Kidney epithelial cell (primary cell): Measurements from ENCODE around the gene S1PR3. TPM values are rescaled to one million over a fixed set of nuclear protein-coding genes. Genes with fewer than 3 reads are reported as not detected.

Experiments
- DNase-seq: peaks from one replicate; pipeline ENCODE4 v3.0.0-alpha.2; 2010; ENCODE audit warnings: low read depth
- H3K27me3 ChIP-seq: 2 replicates; pipeline ENCODE4 v1.6.0; 2011; ENCODE audit warnings: low read length; ENCODE audit not compliant: control insufficient read depth, insufficient read depth
- H3K36me3 ChIP-seq: 2 replicates; pipeline ENCODE4 v1.5.1; 2011; ENCODE audit warnings: low read length; ENCODE audit not compliant: control insufficient read depth, insufficient read depth
- H3K4me3 ChIP-seq: 2 replicates; pipeline ENCODE4 v1.5.1; 2011; ENCODE audit warnings: low read depth, mild to moderate bottlenecking, control low read depth, low read length
- total RNA-seq: library from RNA; depleted of rRNA; stranded (reverse); fragments of >200 nt; gene quantifications from 2 replicates; pipeline ENCODE4 v1.2.3, GENCODE V29; 2015
- TF ChIP-seq, protein P1 (sequence below): IDR thresholded peaks from 2 replicates; pipeline ENCODE4 v1.5.1; 2011; ENCODE audit warnings: mild to moderate bottlenecking, moderate library complexity, low read length, control low read depth, inconsistent platforms; ENCODE audit not compliant: insufficient read depth, poor library complexity, severe bottlenecking

The S1PR3 gene
- total RNA-seq, 1 donor from 2014 or later, result 1.9 TPM

DNA sequence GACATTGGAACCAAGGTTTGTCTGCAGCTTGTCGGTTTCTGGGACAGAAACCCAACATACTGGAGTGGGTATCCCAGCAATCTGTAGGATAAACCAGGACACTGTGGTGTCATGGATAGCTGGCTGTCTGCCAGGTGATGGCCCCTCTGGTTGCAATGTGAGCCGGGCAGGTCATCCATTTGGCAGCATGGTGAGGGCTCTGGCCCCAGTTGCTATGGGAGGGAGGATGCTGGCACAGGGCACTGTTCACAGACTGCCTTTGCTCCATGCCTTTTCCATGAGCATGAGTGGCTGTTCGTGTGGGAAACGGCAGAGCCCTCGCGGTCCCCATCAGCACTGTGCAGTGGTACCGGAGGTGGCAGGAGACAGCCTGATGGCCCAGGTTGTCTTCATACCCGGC, 6.4 kb downstream of the S1PR3 start:
- H3K4me3 ChIP-seq, result no peak overlapping the region
- DNase-seq, result no peak
- no peaks in the 10 kb centered on the region for H3K27me3 ChIP-seq
- no peaks in the 10 kb centered on the region for H3K36me3 ChIP-seq
- TF ChIP-seq, protein P1, sequence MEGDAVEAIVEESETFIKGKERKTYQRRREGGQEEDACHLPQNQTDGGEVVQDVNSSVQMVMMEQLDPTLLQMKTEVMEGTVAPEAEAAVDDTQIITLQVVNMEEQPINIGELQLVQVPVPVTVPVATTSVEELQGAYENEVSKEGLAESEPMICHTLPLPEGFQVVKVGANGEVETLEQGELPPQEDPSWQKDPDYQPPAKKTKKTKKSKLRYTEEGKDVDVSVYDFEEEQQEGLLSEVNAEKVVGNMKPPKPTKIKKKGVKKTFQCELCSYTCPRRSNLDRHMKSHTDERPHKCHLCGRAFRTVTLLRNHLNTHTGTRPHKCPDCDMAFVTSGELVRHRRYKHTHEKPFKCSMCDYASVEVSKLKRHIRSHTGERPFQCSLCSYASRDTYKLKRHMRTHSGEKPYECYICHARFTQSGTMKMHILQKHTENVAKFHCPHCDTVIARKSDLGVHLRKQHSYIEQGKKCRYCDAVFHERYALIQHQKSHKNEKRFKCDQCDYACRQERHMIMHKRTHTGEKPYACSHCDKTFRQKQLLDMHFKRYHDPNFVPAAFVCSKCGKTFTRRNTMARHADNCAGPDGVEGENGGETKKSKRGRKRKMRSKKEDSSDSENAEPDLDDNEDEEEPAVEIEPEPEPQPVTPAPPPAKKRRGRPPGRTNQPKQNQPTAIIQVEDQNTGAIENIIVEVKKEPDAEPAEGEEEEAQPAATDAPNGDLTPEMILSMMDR, result no peak

DNA sequence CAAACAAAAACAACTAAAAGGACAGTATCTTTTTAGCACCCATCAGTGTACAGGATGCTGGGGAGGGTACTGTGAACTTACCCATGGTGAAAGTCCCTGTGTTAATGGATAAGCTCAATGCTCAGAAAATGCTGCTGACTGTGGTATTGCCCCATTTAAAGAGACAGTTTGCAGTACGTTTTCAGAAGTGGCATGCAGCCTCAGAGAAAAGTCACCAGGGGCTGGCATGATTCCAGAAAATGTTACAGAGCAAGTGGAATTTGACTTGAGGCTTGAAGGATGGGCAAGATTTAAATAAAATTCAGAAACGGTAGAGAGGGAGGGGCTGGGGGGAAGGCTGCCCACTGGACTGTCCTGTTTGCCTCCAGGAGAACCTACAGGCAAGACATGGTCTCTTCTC, 7.2 kb downstream of the S1PR3 start:
- TF ChIP-seq, protein P1, result no peak
- Histone ChIP-seq H3K27me3 (no peaks in the 10 kb centered on the region), H3K4me3 (no peak overlapping the region), H3K36me3 (no peaks in the 10 kb centered on the region)
- DNase-seq, result no peak

DNA sequence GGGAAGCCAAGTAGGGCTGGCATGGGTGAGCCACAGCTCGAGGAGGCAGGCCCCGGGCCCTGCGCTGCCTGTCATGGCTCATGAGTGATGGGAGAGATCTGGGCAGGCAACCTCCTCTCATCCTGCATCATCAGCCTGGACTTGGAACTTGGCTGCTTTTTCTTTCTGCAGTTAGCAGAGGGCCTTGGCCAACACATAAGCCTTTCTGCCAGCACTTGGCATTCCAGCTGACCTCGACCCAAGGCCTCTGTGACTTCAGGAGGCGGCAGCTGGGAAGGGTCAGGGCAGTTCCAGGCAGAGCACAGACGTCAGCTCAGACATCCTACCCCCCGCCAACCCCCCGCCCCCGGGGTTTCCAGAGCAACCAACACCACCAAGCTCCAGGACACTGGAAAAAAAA, 7.6 kb downstream of the S1PR3 start:
- TF ChIP-seq, protein P1, result no peak
- Histone ChIP-seq H3K36me3 (no peaks in the 10 kb centered on the region), H3K27me3 (no peaks in the 10 kb centered on the region), H3K4me3 (no peak overlapping the region)
- DNase-seq, result no peak

DNA sequence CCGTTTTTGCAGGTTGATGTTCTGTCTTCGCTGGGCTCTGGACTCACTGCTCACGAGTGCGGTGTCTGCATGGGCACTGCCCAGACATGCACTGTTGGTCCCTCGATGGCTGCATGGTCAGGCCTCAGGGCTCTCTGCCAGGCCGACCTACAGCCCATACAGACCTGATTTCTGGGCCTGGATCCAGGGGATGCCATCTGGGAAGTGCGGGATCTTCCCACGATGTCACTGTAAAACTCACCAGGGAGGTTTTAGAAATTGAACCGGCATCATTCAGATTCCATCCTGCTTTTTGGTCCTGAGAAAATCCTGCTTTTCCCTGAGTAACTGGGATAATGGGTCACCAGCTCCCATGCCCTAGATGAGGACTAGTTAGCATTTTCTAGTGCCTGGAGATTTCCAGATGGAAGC, 9.1 kb downstream of the S1PR3 start:
- DNase-seq, result no peak
- H3K36me3 ChIP-seq, result no peaks in the 10 kb centered on the region
- TF ChIP-seq, protein P1, result no peak
- no peak overlapping the region for H3K4me3 ChIP-seq
- no peaks in the 10 kb centered on the region for H3K27me3 ChIP-seq

DNA sequence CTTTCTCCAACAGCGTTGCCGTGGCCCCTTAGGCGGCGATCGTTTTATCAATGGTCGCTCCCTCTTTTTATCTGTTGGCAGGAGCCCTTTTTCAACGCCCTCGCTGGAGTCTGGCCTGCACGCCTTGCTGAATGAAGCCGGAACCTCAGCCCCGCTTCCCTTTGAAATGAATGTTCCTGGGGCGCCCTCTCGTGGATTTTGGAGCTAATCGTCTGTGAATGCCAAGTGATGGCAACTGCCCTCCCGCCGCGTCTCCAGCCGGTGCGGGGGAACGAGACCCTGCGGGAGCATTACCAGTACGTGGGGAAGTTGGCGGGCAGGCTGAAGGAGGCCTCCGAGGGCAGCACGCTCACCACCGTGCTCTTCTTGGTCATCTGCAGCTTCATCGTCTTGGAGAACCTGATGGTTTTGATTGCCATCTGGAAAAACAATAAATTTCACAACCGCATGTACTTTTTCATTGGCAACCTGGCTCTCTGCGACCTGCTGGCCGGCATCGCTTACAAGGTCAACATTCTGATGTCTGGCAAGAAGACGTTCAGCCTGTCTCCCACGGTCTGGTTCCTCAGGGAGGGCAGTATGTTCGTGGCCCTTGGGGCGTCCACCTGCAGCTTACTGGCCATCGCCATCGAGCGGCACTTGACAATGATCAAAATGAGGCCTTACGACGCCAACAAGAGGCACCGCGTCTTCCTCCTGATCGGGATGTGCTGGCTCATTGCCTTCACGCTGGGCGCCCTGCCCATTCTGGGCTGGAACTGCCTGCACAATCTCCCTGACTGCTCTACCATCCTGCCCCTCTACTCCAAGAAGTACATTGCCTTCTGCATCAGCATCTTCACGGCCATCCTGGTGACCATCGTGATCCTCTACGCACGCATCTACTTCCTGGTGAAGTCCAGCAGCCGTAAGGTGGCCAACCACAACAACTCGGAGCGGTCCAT, 10.0 kb downstream of the S1PR3 start:
- no peak overlapping the region for H3K4me3 ChIP-seq
- peak; percentile 28 for DNase-seq
- TF ChIP-seq, protein P1, result peak; percentile 73

DNA sequence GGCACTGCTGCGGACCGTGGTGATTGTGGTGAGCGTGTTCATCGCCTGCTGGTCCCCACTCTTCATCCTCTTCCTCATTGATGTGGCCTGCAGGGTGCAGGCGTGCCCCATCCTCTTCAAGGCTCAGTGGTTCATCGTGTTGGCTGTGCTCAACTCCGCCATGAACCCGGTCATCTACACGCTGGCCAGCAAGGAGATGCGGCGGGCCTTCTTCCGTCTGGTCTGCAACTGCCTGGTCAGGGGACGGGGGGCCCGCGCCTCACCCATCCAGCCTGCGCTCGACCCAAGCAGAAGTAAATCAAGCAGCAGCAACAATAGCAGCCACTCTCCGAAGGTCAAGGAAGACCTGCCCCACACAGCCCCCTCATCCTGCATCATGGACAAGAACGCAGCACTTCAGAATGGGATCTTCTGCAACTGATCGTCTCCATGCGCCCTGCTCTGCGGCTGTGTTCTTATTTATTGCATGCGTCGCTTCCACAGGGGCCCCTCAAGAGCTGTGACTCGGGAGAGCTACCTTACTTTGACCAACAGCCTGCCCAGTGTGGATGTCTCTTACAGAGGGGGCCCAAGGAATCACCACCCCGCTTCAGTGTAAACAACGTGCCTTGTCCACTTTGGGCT, 10.8 kb downstream of the S1PR3 start:
- TF ChIP-seq, protein P1, result no peak
- no peaks in the 10 kb centered on the region for H3K27me3 ChIP-seq
- no peak overlapping the region for H3K4me3 ChIP-seq
- no peak for DNase-seq
- H3K36me3 ChIP-seq, result no peaks in the 10 kb centered on the region

More for the DNA sequence above, 10.0 kb downstream of the S1PR3 start:
- Histone ChIP-seq H3K27me3 (no peaks in the 10 kb centered on the region), H3K36me3 (no peaks in the 10 kb centered on the region)
